Measurements from ENCODE around the gene DOK7.

GRCh38 chr4:3485011-3485791 lies 22.1 kb downstream of the DOK7 start:
- TF ChIP-seq CTCF (IDR thresholded peaks at IDR 0.05), result no peak
- TF ChIP-seq POLR2A (IDR thresholded peaks at IDR 0.05), result no peak
